Hepatocyte (in vitro differentiated cells): ENCODE measurements around the gene DUSP16.

Experiments
- EZH2 ChIP-seq: fragments of 200-600 bp; sonication (generic); IDR thresholded peaks from 2 replicates; pipeline ENCODE4 v1.6.1; 2016; ENCODE audit warnings: antibody characterized with exemption, mild to moderate bottlenecking, borderline replicate concordance
- EZH2phosphoT487 ChIP-seq: fragments of 200-600 bp; sonication (generic); IDR thresholded peaks from one replicate; pipeline ENCODE4 v1.6.1; 2018; ENCODE audit warnings: antibody characterized with exemption, mild to moderate bottlenecking, low read depth, moderate library complexity; ENCODE audit not compliant: unreplicated experiment, severe bottlenecking
- TF ChIP-seq, protein P1 (sequence below): fragments of 200-600 bp; sonication (generic); IDR thresholded peaks from 2 replicates; pipeline ENCODE4 v1.5.1; 2016; ENCODE audit warnings: antibody characterized with exemption, mild to moderate bottlenecking; ENCODE audit not compliant: poor library complexity

DNA sequence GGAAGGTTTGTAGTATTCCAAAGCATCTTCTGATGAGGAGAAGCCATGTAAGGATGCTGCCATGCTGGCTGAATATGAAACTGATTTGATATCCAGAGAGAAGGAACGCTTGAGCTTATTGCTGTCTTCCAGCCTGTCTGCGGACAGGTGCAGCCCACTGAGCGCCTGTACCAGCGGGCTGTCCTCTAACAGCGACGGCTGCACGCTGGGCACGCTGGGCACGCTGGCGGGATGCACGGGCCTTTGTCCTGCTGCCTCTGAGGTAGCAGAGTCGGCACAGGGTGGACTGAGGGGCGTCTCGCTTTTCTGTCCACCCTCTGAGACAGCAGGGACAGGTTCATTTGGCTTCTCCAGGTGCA lies 85.2 kb downstream of the DUSP16 start:
- TF ChIP-seq EZH2 (no peak), EZH2phosphoT487 (no peak)
- TF ChIP-seq, protein P1, sequence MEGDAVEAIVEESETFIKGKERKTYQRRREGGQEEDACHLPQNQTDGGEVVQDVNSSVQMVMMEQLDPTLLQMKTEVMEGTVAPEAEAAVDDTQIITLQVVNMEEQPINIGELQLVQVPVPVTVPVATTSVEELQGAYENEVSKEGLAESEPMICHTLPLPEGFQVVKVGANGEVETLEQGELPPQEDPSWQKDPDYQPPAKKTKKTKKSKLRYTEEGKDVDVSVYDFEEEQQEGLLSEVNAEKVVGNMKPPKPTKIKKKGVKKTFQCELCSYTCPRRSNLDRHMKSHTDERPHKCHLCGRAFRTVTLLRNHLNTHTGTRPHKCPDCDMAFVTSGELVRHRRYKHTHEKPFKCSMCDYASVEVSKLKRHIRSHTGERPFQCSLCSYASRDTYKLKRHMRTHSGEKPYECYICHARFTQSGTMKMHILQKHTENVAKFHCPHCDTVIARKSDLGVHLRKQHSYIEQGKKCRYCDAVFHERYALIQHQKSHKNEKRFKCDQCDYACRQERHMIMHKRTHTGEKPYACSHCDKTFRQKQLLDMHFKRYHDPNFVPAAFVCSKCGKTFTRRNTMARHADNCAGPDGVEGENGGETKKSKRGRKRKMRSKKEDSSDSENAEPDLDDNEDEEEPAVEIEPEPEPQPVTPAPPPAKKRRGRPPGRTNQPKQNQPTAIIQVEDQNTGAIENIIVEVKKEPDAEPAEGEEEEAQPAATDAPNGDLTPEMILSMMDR = no peak
